AG09319 (cell line): ENCODE data around the gene ZSWIM6.

ENCODE experiments used
- DNase-seq: peaks from one replicate; pipeline ENCODE4 v3.0.0-alpha.2; 2010; ENCODE audit warnings: low read depth; ENCODE audit errors: extremely low read depth
- TF ChIP-seq, protein P1 (sequence below): IDR thresholded peaks from 2 replicates; pipeline ENCODE4 v1.5.1; 2011; ENCODE audit warnings: low read depth, mild to moderate bottlenecking, inconsistent platforms, low read length, moderate library complexity

ZSWIM6 gene

DNA sequence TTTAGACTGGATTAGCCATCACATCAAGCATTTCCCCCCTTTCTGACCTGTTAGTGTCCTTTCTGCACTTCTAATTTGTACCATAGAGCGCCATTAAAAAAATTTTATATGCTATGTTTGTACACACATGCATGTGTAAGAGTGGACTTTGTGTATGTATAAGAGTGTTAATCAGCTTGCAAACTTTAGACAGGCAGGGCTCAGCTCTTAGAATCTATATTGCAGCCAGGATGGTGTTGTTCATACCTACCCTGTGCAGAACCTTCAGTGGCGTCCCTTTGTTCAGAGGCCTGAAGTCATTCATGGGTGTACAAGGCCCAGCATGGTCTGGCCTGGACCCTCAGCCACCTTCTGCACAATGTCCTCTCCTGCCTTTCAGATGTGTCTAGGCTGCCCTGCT, 19.7 kb downstream of the ZSWIM6 start:
- TF ChIP-seq, protein P1, sequence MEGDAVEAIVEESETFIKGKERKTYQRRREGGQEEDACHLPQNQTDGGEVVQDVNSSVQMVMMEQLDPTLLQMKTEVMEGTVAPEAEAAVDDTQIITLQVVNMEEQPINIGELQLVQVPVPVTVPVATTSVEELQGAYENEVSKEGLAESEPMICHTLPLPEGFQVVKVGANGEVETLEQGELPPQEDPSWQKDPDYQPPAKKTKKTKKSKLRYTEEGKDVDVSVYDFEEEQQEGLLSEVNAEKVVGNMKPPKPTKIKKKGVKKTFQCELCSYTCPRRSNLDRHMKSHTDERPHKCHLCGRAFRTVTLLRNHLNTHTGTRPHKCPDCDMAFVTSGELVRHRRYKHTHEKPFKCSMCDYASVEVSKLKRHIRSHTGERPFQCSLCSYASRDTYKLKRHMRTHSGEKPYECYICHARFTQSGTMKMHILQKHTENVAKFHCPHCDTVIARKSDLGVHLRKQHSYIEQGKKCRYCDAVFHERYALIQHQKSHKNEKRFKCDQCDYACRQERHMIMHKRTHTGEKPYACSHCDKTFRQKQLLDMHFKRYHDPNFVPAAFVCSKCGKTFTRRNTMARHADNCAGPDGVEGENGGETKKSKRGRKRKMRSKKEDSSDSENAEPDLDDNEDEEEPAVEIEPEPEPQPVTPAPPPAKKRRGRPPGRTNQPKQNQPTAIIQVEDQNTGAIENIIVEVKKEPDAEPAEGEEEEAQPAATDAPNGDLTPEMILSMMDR: no peak
- DNase-seq: no peak

DNA sequence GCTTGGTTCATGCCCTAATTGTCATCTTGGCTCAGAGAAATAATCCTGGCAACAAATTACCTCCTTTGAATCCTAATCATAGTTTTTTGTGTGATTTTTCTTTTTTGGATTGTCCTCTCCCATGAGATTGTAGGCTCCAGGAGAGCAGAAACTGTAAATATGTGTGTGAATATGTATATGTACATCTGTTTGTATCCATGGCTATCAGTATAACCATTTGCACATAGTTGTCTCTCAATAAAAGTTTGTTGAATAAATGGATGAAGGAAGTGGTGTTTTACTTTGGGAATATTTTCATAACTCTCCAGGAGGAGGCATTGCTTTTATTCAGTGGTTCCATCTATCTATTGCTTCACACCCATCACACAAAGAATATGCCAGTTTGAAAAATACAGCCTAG, 20.1 kb downstream of the ZSWIM6 start:
- TF ChIP-seq, protein P1: no peak
- DNase-seq: no peak

DNA sequence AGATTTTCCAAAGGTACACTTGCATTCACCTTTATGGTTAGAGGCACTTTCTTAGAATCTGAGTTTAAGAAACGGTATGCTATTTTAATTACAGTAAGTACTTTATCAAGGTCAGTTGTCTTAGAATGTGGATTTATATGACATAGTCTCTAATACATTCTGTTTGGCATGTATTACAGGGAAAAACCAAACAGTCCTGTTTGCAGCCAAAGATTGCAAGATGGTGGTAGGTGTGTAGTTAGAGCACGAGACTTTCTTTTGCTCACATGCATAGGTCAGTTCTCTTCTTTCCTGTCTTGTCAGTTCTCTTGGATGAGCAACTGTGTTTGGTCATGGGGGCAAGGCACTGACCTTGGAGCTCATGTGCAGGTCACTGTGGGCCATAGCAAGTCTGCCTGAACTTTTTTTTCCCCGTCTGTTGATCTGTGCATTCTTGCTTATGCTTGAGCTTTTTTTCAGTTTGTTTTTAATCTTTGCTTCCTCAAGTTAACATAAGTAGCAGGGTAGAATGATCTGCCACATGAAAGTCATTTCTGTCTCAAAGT, 20.6 kb downstream of the ZSWIM6 start:
- TF ChIP-seq, protein P1: no peak
- DNase-seq: no peak

DNA sequence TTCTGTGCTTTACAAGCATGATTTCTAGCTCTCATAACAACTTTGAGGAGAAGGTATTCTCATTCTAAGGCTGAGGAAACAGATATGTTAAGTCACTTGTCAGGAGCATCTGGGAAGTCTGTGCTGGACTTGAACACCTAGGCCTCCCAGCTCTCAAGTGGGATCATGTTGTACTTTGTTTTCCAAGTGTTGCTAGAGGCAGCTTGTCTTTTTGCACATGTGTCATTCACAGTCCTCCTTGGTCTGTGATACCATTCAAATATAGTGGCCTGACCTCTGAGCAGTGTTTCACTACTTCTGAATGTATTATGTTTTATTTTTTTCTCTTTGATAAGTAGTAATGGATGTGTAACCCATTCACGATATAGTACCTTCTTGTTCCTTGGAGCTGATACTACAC, 21.2 kb downstream of the ZSWIM6 start:
- no peak for DNase-seq
- TF ChIP-seq, protein P1: no peak

DNA sequence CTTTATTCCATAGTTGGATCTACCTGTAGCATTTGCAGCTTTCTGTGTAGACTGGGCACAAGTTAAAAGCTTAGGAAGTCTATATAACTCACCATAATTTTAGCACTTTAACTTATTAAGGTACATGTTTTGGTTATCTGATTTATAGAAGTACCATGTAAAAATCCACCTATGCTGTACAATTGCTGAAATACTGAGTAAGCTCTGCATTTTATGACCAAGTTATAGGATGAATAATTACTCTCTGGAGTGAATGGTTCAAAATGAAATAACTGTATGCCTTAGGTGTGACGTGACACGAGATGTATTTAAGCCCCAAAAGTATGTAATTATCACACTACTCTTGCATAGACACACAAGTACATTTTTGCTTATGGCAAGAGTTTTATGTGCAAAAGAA, 22.1 kb downstream of the ZSWIM6 start:
- TF ChIP-seq, protein P1: no peak
- DNase-seq: no peak

DNA sequence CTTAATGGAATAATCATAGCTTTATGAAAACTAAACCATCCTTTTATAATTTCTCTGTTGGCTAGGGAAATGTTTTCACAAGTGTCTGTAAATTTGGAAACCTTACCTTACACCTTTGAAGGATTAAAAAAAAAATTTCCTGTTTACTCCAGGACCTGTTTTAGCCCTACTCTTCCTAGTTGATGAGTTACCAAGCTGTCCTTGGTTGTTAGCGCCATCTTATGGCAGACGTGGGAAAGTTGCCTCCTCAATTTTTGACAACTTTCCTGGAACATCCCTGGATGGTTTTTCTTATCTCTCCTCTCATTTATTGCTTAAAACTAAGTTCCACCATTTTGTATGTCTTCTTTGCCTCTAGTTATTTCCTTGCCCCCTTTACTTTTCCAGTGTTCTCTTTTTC, 25.7 kb downstream of the ZSWIM6 start:
- TF ChIP-seq, protein P1: no peak; the same call in 1 of the 2 replicates

DNA sequence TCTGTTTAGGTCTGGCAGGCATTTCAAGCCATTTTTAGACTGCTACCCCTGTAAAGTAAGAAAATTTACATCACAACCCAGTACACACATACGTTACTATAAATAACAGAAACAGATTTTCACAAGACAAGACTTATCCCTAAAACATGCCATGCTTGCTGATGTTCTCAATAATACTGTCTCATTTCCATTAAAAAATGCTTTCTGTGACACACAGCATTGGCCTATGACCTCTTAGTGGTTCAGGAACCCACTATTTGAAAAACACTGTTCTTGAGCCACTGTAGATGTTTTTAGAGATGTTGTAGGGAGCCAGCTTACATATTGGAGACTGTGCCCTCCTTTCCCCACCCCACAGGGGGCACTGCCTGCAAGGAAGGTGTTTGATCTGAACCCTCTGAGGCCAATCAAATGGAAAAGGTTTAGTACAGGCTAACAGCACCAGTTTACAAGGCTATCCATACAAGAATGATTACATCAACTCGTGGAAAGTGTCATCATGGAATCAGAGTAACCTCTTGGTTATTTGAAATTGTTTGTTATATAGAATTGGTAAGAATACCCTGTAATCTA, 30.8 kb downstream of the ZSWIM6 start:
- TF ChIP-seq, protein P1: no peak; the same call in none of the 2 replicates
- no peak for DNase-seq

More for the DNA sequence above, 25.7 kb downstream of the ZSWIM6 start:
- DNase-seq: no peak
